HepG2 (cell line): Measurements from ENCODE around the gene SIK3. TPM values are rescaled to one million over a fixed set of nuclear protein-coding genes. Genes with fewer than 3 reads are reported as not detected.

Experiments
- ASH2L ChIP-seq: fragments of 300-600, 200-600 bp; sonication (generic); IDR thresholded peaks from 2 replicates; pipeline ENCODE4 v1.7.0; 2017; ENCODE audit warnings: low read depth, mild to moderate bottlenecking, moderate library complexity, mixed read lengths, low read length; ENCODE audit not compliant: insufficient read length
- GABPB1 ChIP-seq: IDR thresholded peaks from 2 replicates; pipeline ENCODE4 v1.6.1; 2016; ENCODE audit warnings: mild to moderate bottlenecking, missing genetic modification reagents, moderate library complexity, missing compliant biosample characterization
- HIVEP1 ChIP-seq: sonication (generic); formaldehyde crosslinking; IDR thresholded peaks from 2 replicates; pipeline ENCODE4 v1.4.0; 2020; ENCODE audit warnings: mild to moderate bottlenecking, missing genetic modification reagents
- HMG20B ChIP-seq: conservative IDR thresholded peaks from 2 replicates; pipeline ENCODE4 v1.6.1; 2016; ENCODE audit warnings: missing genetic modification reagents, missing compliant biosample characterization
- KLF6 ChIP-seq: IDR thresholded peaks from 2 replicates; pipeline ENCODE4 v1.8.0; 2016; ENCODE audit warnings: missing biosample characterization, missing genetic modification reagents
- NR2F1 ChIP-seq, 2 experiments: fragments of 450-650 bp in 1 of 2; formaldehyde crosslinking in 1 of 2; IDR thresholded peaks; 2 replicates each; pipeline versions ENCODE4 v1.5.0 to v1.6.1; 2016 to 2020; ENCODE audit warnings: mild to moderate bottlenecking in 1 of 2, missing compliant biosample characterization in 1 of 2, missing genetic modification reagents in 1 of 2, moderate library complexity in 1 of 2
- NR2F2 ChIP-seq: IDR thresholded peaks from 2 replicates; pipeline ENCODE4 v1.6.1; 2012; ENCODE audit warnings: low read depth, inconsistent platforms, borderline replicate concordance
- NR2F6 ChIP-seq, 2 experiments: IDR thresholded peaks; 2 replicates each; pipeline ENCODE4 v1.6.1; 2016; ENCODE audit warnings: antibody characterized with exemption in 1 of 2, mild to moderate bottlenecking in 1 of 2
- POLR2G ChIP-seq: fragments of 200-400 bp; formaldehyde crosslinking; IDR thresholded peaks from 2 replicates; pipeline ENCODE4 v1.6.1; 2018; ENCODE audit warnings: mild to moderate bottlenecking, low read depth, low read length, moderate library complexity
- SRY ChIP-seq: sonication (generic); formaldehyde crosslinking; IDR thresholded peaks from 2 replicates; pipeline ENCODE4 v1.8.0; 2022; ENCODE audit warnings: mild to moderate bottlenecking, missing genetic modification reagents
- TAF15 ChIP-seq: fragments of 200-400 bp; formaldehyde crosslinking; IDR thresholded peaks from one replicate; pipeline ENCODE4 v1.6.1; 2018; ENCODE audit warnings: mild to moderate bottlenecking, low read depth, low read length; ENCODE audit not compliant: poor library complexity, severe bottlenecking
- YY1 ChIP-seq: IDR thresholded peaks from 2 replicates; pipeline ENCODE4 v1.6.1; 2011; ENCODE audit warnings: low read length, low read depth, moderate library complexity, mild to moderate bottlenecking; ENCODE audit not compliant: insufficient read depth, insufficient replicate concordance
- ZC3H4 ChIP-seq: sonication (generic); formaldehyde crosslinking; IDR thresholded peaks from 2 replicates; pipeline ENCODE4 v1.4.0; 2020; ENCODE audit warnings: missing genetic modification reagents, borderline replicate concordance
- ZFYVE20 ChIP-seq: sonication (generic); formaldehyde crosslinking; IDR thresholded peaks from 2 replicates; pipeline ENCODE4 v1.8.0; 2023; ENCODE audit warnings: low read depth, mild to moderate bottlenecking, moderate library complexity, missing genetic modification reagents, borderline replicate concordance
- ZNF24 ChIP-seq: fragments of 450-650 bp; IDR thresholded peaks from 2 replicates; pipeline ENCODE4 v1.6.1; 2017; ENCODE audit warnings: antibody characterized with exemption, mild to moderate bottlenecking
- ZNF569 ChIP-seq: sonication (generic); formaldehyde crosslinking; IDR thresholded peaks from 2 replicates; pipeline ENCODE4 v1.5.0; 2020; ENCODE audit warnings: mild to moderate bottlenecking, missing genetic modification reagents, moderate library complexity, borderline replicate concordance
- polyA plus RNA-seq, 8 experiments: library from polyadenylated mRNA; depleted of rRNA in 3 of 8; stranded (reverse) in 7 of 8; unstranded in 1 of 8; fragments of >200 nt; fragmentation: Illumina TruSeq in 4 of 8; extraction: Trizol in 4 of 8; gene quantifications; 2 replicates each; pipeline versions ENCODE4 v1.2.1 to v1.2.3, GENCODE V29; 2011 to 2016; ENCODE audit warnings: low read depth in 4 of 8, missing spikeins in 1 of 8, mixed read lengths in 1 of 8; ENCODE audit not compliant: insufficient read depth in 1 of 8
- total RNA-seq, 5 experiments: library from RNA; depleted of rRNA; stranded (reverse); fragments of >200 nt; fragmentation: Illumina TruSeq; extraction: Trizol; gene quantifications; 2 replicates each; pipeline ENCODE4 v1.2.3, GENCODE V29; 2016; ENCODE audit warnings: low read depth in 1 of 5
- TF ChIP-seq, protein P1 (sequence below): sonication (generic); formaldehyde crosslinking; IDR thresholded peaks from 2 replicates; pipeline ENCODE4 v1.5.1; 2020; ENCODE audit warnings: missing genetic modification reagents, mild to moderate bottlenecking, borderline replicate concordance
- TF ChIP-seq, protein P2 (sequence below): sonication (generic); formaldehyde crosslinking; IDR thresholded peaks from 2 replicates; pipeline ENCODE4 v1.5.0; 2020; ENCODE audit warnings: mild to moderate bottlenecking, missing genetic modification reagents, borderline replicate concordance
- TF ChIP-seq, protein P3 (sequence below): sonication (generic); formaldehyde crosslinking; conservative IDR thresholded peaks from 2 replicates; pipeline ENCODE4 v1.4.0; 2020; ENCODE audit warnings: mild to moderate bottlenecking, missing genetic modification reagents, moderate library complexity
- TF ChIP-seq, protein P4 (sequence below): sonication (generic); formaldehyde crosslinking; IDR thresholded peaks from 2 replicates; pipeline ENCODE4 v1.8.0; 2022; ENCODE audit warnings: mild to moderate bottlenecking, missing genetic modification reagents

The SIK3 gene
- total and polyA plus RNA-seq, 2 of the 13 experiments (the other 11 are each of a cell fraction or from before 2014, with no cell fraction given) = 5.7 to 9.8 TPM

DNA sequence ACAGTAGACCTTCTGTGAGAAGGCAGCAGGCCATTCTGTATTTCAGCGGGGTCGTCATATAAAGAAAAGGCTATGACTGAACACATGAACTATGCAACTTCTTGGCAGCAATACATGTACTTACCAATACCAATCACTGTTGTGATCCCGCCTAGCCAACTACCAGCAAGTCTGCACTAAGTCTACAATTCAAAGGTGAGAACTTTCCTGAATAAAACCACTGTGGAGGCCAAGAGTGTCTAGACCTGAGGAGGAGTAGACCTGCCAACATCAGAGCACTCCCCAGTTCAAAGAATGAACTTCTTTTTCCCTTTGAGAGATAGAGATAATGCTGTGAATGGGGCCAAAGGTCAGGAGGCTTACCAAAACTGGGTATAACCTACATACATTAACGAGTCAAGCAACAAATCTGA is 108.2 kb downstream of the SIK3 start (continued):
- TF ChIP-seq GABPB1 (CRISPR knock-in tag) = no peak
- TF ChIP-seq ZNF569 = no peak
- TF ChIP-seq ZC3H4 = no peak
- TF ChIP-seq ZNF24 = no peak
- TF ChIP-seq SRY (CRISPR knock-in tag) = no peak
- no peak for TF ChIP-seq KLF6 (CRISPR knock-in tag)
- TF ChIP-seq, protein P1, sequence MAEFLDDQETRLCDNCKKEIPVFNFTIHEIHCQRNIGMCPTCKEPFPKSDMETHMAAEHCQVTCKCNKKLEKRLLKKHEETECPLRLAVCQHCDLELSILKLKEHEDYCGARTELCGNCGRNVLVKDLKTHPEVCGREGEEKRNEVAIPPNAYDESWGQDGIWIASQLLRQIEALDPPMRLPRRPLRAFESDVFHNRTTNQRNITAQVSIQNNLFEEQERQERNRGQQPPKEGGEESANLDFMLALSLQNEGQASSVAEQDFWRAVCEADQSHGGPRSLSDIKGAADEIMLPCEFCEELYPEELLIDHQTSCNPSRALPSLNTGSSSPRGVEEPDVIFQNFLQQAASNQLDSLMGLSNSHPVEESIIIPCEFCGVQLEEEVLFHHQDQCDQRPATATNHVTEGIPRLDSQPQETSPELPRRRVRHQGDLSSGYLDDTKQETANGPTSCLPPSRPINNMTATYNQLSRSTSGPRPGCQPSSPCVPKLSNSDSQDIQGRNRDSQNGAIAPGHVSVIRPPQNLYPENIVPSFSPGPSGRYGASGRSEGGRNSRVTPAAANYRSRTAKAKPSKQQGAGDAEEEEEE (CRISPR knock-in tag) = no peak
- no peak for TF ChIP-seq POLR2G
- TF ChIP-seq HMG20B (CRISPR knock-in tag) = peak; percentile 68; the same call in 1 of the 2 replicates
- TF ChIP-seq NR2F1 (CRISPR knock-in tag; IDR thresholded peaks at IDR 0.05) = peak in 1 of 2 experiments; percentile 33; a peak in 1 of 4 replicates
- no peak for TF ChIP-seq YY1
- TF ChIP-seq, protein P2, sequence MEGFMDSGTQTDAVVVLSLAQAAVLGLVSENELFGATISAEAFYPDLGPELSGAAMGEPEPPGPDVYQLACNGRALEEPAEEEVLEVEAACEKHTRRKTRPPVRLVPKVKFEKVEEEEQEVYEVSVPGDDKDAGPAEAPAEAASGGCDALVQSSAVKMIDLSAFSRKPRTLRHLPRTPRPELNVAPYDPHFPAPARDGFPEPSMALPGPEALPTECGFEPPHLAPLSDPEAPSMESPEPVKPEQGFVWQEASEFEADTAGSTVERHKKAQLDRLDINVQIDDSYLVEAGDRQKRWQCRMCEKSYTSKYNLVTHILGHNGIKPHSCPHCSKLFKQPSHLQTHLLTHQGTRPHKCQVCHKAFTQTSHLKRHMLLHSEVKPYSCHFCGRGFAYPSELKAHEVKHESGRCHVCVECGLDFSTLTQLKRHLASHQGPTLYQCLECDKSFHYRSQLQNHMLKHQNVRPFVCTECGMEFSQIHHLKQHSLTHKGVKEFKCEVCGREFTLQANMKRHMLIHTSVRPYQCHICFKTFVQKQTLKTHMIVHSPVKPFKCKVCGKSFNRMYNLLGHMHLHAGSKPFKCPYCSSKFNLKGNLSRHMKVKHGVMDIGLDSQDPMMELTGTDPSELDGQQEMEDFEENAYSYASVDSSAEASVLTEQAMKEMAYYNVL (CRISPR knock-in tag) = peak; percentile 59; the same call in 1 of the 2 replicates
- no peak for TF ChIP-seq ZFYVE20
- TF ChIP-seq NR2F2 = peak; percentile 84; the same call in 1 of the 2 replicates
- peak; percentile 48 for TF ChIP-seq ASH2L
- TF ChIP-seq NR2F6 (IDR thresholded peaks at IDR 0.05) = peak; percentile 90
- peak; percentile 81 for TF ChIP-seq NR2F6 (CRISPR knock-in tag; IDR thresholded peaks at IDR 0.05)
- TF ChIP-seq TAF15 = no peak
- TF ChIP-seq, protein P3, sequence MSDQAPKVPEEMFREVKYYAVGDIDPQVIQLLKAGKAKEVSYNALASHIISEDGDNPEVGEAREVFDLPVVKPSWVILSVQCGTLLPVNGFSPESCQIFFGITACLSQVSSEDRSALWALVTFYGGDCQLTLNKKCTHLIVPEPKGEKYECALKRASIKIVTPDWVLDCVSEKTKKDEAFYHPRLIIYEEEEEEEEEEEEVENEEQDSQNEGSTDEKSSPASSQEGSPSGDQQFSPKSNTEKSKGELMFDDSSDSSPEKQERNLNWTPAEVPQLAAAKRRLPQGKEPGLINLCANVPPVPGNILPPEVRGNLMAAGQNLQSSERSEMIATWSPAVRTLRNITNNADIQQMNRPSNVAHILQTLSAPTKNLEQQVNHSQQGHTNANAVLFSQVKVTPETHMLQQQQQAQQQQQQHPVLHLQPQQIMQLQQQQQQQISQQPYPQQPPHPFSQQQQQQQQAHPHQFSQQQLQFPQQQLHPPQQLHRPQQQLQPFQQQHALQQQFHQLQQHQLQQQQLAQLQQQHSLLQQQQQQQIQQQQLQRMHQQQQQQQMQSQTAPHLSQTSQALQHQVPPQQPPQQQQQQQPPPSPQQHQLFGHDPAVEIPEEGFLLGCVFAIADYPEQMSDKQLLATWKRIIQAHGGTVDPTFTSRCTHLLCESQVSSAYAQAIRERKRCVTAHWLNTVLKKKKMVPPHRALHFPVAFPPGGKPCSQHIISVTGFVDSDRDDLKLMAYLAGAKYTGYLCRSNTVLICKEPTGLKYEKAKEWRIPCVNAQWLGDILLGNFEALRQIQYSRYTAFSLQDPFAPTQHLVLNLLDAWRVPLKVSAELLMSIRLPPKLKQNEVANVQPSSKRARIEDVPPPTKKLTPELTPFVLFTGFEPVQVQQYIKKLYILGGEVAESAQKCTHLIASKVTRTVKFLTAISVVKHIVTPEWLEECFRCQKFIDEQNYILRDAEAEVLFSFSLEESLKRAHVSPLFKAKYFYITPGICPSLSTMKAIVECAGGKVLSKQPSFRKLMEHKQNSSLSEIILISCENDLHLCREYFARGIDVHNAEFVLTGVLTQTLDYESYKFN = peak; percentile 44; the same call in 1 of the 2 replicates
- TF ChIP-seq HIVEP1 (CRISPR knock-in tag) = no peak
- TF ChIP-seq, protein P4, sequence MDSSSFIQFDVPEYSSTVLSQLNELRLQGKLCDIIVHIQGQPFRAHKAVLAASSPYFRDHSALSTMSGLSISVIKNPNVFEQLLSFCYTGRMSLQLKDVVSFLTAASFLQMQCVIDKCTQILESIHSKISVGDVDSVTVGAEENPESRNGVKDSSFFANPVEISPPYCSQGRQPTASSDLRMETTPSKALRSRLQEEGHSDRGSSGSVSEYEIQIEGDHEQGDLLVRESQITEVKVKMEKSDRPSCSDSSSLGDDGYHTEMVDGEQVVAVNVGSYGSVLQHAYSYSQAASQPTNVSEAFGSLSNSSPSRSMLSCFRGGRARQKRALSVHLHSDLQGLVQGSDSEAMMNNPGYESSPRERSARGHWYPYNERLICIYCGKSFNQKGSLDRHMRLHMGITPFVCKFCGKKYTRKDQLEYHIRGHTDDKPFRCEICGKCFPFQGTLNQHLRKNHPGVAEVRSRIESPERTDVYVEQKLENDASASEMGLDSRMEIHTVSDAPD (CRISPR knock-in tag) = peak; percentile 83
